ENCODE results near the gene CLOCK.

DNA sequence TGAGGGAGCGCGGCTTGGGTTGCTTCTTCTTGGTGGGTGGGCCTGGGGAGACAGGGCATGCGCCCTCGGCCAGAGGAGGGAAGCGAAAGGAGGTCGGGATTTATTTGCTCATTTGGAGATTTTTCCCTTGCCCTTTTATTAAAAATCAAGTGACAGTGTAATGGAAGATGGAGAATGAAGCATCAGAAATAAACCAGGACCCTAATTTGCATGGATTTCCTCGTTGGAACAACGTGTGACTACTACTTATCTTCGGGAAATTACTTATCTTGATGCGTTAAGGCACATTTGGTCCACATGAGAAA is 709 bp upstream of the CLOCK start:
- TF ChIP-seq, protein P1, sequence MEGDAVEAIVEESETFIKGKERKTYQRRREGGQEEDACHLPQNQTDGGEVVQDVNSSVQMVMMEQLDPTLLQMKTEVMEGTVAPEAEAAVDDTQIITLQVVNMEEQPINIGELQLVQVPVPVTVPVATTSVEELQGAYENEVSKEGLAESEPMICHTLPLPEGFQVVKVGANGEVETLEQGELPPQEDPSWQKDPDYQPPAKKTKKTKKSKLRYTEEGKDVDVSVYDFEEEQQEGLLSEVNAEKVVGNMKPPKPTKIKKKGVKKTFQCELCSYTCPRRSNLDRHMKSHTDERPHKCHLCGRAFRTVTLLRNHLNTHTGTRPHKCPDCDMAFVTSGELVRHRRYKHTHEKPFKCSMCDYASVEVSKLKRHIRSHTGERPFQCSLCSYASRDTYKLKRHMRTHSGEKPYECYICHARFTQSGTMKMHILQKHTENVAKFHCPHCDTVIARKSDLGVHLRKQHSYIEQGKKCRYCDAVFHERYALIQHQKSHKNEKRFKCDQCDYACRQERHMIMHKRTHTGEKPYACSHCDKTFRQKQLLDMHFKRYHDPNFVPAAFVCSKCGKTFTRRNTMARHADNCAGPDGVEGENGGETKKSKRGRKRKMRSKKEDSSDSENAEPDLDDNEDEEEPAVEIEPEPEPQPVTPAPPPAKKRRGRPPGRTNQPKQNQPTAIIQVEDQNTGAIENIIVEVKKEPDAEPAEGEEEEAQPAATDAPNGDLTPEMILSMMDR (IDR thresholded peaks at IDR 0.05): no peak
- no peak for TF ChIP-seq EZH2phosphoT487 (IDR thresholded peaks at IDR 0.05)

Data from neural progenitor cell (in vitro differentiated cells).